ENCODE results near the gene LHFPL3.

DNA sequence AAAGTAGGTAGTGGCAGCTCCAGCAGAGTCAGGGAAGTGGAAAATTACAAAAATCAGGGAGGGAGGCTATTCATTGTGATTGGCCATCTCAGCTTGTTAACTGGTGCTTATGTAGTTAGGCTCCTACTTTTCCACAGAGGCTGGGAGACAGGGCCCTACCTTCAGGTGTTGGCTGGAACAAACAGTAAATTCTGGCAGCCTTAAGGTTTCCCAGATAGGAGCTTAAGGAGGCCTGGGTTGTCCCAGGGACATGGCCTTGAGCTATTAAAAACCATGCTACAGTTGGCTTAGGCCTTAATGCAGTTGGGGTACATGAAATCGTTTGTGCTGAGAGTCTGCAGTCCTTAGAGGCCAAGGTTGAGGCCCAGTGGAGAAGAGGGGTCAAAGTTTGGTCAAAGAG, 324.5 kb downstream of the LHFPL3 start:
- no peak for TF ChIP-seq CTCF (IDR thresholded peaks at IDR 0.05; ENCODE audit: insufficient read depth, low read length)
- no peak for TF ChIP-seq POLR2AphosphoS5 (IDR thresholded peaks at IDR 0.05; ENCODE audit: low read depth)
- no peak for TF ChIP-seq REST (IDR thresholded peaks at IDR 0.05; ENCODE audit: insufficient replicate concordance, low read depth)
- no peak for TF ChIP-seq SPI1 (IDR thresholded peaks at IDR 0.05; ENCODE audit: borderline replicate concordance, low read depth)
- TF ChIP-seq GABPA (IDR thresholded peaks at IDR 0.05; ENCODE audit: low read depth): no peak
